Endodermal cell (in vitro differentiated cells): ENCODE results near the gene BZW2. TPM values are rescaled to one million over a fixed set of nuclear protein-coding genes. Genes with fewer than 3 reads are reported as not detected.

ENCODE experiments used
- DNase-seq: peaks from one replicate; pipeline ENCODE4 v3.0.0-alpha.2; 2017
- H3K27ac ChIP-seq: 2 replicates; pipeline ENCODE4 v1.5.1; 2013; ENCODE audit warnings: mild to moderate bottlenecking, low read depth, low read length, moderate library complexity
- H3K27me3 ChIP-seq: 2 replicates; pipeline ENCODE4 v1.6.1; 2013; ENCODE audit warnings: mild to moderate bottlenecking, low read length, moderate library complexity; ENCODE audit not compliant: insufficient read depth, control insufficient read depth, poor library complexity, severe bottlenecking
- H3K36me3 ChIP-seq: 2 replicates; pipeline ENCODE4 v1.7.0; 2013; ENCODE audit warnings: mild to moderate bottlenecking, low read length, moderate library complexity; ENCODE audit not compliant: control insufficient read depth, insufficient read depth
- H3K4me1 ChIP-seq: one replicate; pipeline ENCODE4 v1.7.0; 2013; ENCODE audit warnings: low read length; ENCODE audit not compliant: control insufficient read depth, insufficient read depth
- H3K4me3 ChIP-seq: 2 replicates; pipeline ENCODE4 v1.5.1; 2013; ENCODE audit warnings: mild to moderate bottlenecking, low read length, moderate library complexity
- H3K9ac ChIP-seq: 2 replicates; pipeline ENCODE4 v1.6.1; 2013; ENCODE audit warnings: mild to moderate bottlenecking, low read length, moderate library complexity; ENCODE audit not compliant: poor library complexity, severe bottlenecking; ENCODE audit errors: extremely low read depth
- H3K9me3 ChIP-seq: 2 replicates; pipeline ENCODE4 v1.6.1; 2013; ENCODE audit warnings: mild to moderate bottlenecking, low read length, moderate library complexity; ENCODE audit not compliant: control insufficient read depth
- H3K27ac Mint-ChIP-seq: 2 replicates; pipeline ENCODE4 v1.8.0; 2020; ENCODE audit warnings: mixed read lengths
- H3K27me3 Mint-ChIP-seq: 2 replicates; pipeline ENCODE4 v1.8.0; 2021; ENCODE audit warnings: mild to moderate bottlenecking, mixed read lengths; ENCODE audit not compliant: insufficient read depth
- H3K36me3 Mint-ChIP-seq: 2 replicates; pipeline ENCODE4 v1.8.0; 2020; ENCODE audit warnings: low read depth, mixed read lengths
- H3K4me1 Mint-ChIP-seq: 2 replicates; pipeline ENCODE4 v1.8.0; 2020; ENCODE audit warnings: mixed read lengths
- H3K4me3 Mint-ChIP-seq: 2 replicates; pipeline ENCODE4 v1.8.0; 2020; ENCODE audit warnings: mild to moderate bottlenecking, moderate library complexity, mixed read lengths
- H3K9me3 Mint-ChIP-seq: 2 replicates; pipeline ENCODE4 v1.8.0; 2020; ENCODE audit warnings: mild to moderate bottlenecking, mixed read lengths
- WGBS, 2 experiments: methylation state at CpG; one replicate each; pipeline versions ENCODE4 v1.1.5 to v1.1.7; 2013; ENCODE audit warnings: missing lambda C conversion rate in 2 of 2, mixed read lengths in 1 of 2; ENCODE audit not compliant: insufficient coverage in 1 of 2, insufficient read length in 1 of 2; 5-methylcytosine and 5-hydroxymethylcytosine counted together
- total RNA-seq, 2 donors: library from RNA; stranded (reverse); fragmentation: NEBNext Ultra II Directional in 1 of 2; extraction: Animal tissue kit (Norgen Biotek cat#: 25700) in 1 of 2; gene quantifications; 2 replicates in 1 of 2; 3 replicates in 1 of 2; pipeline ENCODE4 v1.2.1, GENCODE V29; 2021
- TF ChIP-seq, protein P1 (sequence below): fragments of 200-600 bp; sonication (generic); conservative IDR thresholded peaks from 2 replicates; pipeline ENCODE4 v1.5.0; 2021; ENCODE audit warnings: antibody characterized with exemption, mild to moderate bottlenecking

Gene BZW2
- total RNA-seq, 2 donors from 2014 or later, result 75.1 to 87.7 TPM

- peaks cover 55% of the 10 kb centered on the region for H3K36me3 Mint-ChIP-seq
- no peaks in the 10 kb centered on the region for H3K4me1 ChIP-seq
- no peaks in the 10 kb centered on the region for H3K27me3 ChIP-seq
- DNase-seq, result no peak
- no peaks in the 10 kb centered on the region for H3K9me3 Mint-ChIP-seq
- peaks cover 4% of the 10 kb centered on the region for H3K9me3 ChIP-seq
- H3K27ac ChIP-seq, result no peak overlapping the region
- TF ChIP-seq, protein P1, sequence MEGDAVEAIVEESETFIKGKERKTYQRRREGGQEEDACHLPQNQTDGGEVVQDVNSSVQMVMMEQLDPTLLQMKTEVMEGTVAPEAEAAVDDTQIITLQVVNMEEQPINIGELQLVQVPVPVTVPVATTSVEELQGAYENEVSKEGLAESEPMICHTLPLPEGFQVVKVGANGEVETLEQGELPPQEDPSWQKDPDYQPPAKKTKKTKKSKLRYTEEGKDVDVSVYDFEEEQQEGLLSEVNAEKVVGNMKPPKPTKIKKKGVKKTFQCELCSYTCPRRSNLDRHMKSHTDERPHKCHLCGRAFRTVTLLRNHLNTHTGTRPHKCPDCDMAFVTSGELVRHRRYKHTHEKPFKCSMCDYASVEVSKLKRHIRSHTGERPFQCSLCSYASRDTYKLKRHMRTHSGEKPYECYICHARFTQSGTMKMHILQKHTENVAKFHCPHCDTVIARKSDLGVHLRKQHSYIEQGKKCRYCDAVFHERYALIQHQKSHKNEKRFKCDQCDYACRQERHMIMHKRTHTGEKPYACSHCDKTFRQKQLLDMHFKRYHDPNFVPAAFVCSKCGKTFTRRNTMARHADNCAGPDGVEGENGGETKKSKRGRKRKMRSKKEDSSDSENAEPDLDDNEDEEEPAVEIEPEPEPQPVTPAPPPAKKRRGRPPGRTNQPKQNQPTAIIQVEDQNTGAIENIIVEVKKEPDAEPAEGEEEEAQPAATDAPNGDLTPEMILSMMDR, result no peak
- no peaks in the 10 kb centered on the region for H3K4me1 Mint-ChIP-seq
- no peaks in the 10 kb centered on the region for H3K27me3 Mint-ChIP-seq
- peak overlapping the region; percentile 13 for H3K27ac Mint-ChIP-seq
- WGBS, 2 experiments, result 83% methylated on average over 1 of the region's 1 CpG; no CpG with 5 or more reads in 1 of the 2 experiments
- no peak overlapping the region for H3K9ac ChIP-seq
- H3K36me3 ChIP-seq, result peaks cover 59% of the 10 kb centered on the region
- H3K4me3 Mint-ChIP-seq, result no peak overlapping the region
- no peak overlapping the region for H3K4me3 ChIP-seq
Observed at GRCh38 chr7:16670021-16670420, 24.0 kb downstream of the BZW2 start.

GRCh38 chr7:16670731-16671344 lies 24.9 kb downstream of the BZW2 start:
- no peak for DNase-seq
- H3K36me3 Mint-ChIP-seq, result peaks cover 57% of the 10 kb centered on the region

DNA sequence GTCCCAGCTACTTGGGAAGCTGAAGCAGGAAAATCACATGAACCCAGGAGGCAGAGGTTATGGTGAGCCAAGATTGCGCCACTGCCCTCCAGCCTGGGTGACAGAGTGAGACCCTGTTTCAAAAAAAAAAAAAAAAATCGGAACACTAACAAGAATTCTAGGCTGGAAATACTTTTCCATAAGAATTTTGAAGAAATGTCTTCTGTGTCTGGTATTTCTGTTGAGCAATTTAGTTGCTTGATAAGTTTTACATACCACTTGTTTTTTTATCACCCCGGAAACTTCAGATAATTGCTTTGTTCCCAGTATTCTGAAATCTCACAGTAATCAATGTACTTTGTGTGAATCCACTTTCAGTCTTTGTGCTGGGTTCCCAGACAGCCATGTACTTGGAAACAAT lies 25.8 kb downstream of the BZW2 start:
- H3K4me3 Mint-ChIP-seq, result no peak overlapping the region
- peaks cover 2% of the 10 kb centered on the region for H3K9me3 Mint-ChIP-seq
- 80 to 100% methylated on average over 1 to 2 of the region's 3 CpGs for WGBS, 2 experiments
- Histone ChIP-seq H3K9ac (no peak overlapping the region), H3K9me3 (no peaks in the 10 kb centered on the region), H3K4me1 (no peaks in the 10 kb centered on the region), H3K27me3 (no peaks in the 10 kb centered on the region), H3K4me3 (no peak overlapping the region), H3K36me3 (peaks cover 67% of the 10 kb centered on the region), H3K27ac (no peak overlapping the region)
- TF ChIP-seq, protein P1, result no peak
- peaks cover 61% of the 10 kb centered on the region for H3K36me3 Mint-ChIP-seq
- H3K27me3 Mint-ChIP-seq, result no peaks in the 10 kb centered on the region
- H3K27ac Mint-ChIP-seq, result no peak overlapping the region
- H3K4me1 Mint-ChIP-seq, result no peaks in the 10 kb centered on the region
- DNase-seq, result no peak

More at GRCh38 chr7:16670731-16671344, 24.9 kb downstream of the BZW2 start:
- H3K27ac ChIP-seq, result no peak overlapping the region
- no peaks in the 10 kb centered on the region for H3K27me3 ChIP-seq
- TF ChIP-seq, protein P1, result no peak
- no peak overlapping the region for H3K4me3 ChIP-seq
- WGBS, 2 experiments, result 86 to 91% methylated on average over 1 to 4 of the region's 4 CpGs
- no peak overlapping the region for H3K9ac ChIP-seq
- no peaks in the 10 kb centered on the region for H3K9me3 ChIP-seq
- H3K27me3 Mint-ChIP-seq, result no peaks in the 10 kb centered on the region
- H3K4me1 ChIP-seq, result no peaks in the 10 kb centered on the region
- peaks cover 60% of the 10 kb centered on the region for H3K36me3 ChIP-seq
- H3K4me1 Mint-ChIP-seq, result no peaks in the 10 kb centered on the region
- no peaks in the 10 kb centered on the region for H3K9me3 Mint-ChIP-seq
- no peak overlapping the region for H3K4me3 Mint-ChIP-seq
- peak overlapping the region; percentile 13 for H3K27ac Mint-ChIP-seq
